Omental fat pad (tissue), 4 donors: ENCODE measurements around the gene SYNPO. TPM values are rescaled to one million over a fixed set of nuclear protein-coding genes. Genes with fewer than 3 reads are reported as not detected.

Source experiments
- ATAC-seq: fragments of 150-250 bp; one replicate; pipeline ENCODE4 v1.9.1; 2016; ENCODE audit warnings: mild to moderate bottlenecking, moderate library complexity; ENCODE audit not compliant: low FRiP score
- DNase-seq: peaks from one replicate; pipeline ENCODE4 v3.0.0-alpha.2; 2019; ENCODE audit warnings: low spot score
- CTCF ChIP-seq, 3 donors: fragments of 450-650 bp; IDR thresholded peaks; one replicate each; pipeline ENCODE4 v1.5.1; 2016 to 2017; ENCODE audit warnings: antibody characterized with exemption in 3 of 3, mild to moderate bottlenecking in 3 of 3, moderate library complexity in 2 of 3
- total RNA-seq, 4 donors: library from RNA; depleted of rRNA; stranded (reverse); fragments of >200 nt; gene quantifications; one replicate each; pipeline ENCODE4 v1.1.0, GENCODE V29; 2016

Gene SYNPO
- total RNA-seq, 4 donors from 2014 or later, result 12.2 to 43.6 (median 26.1) TPM

- no peak for DNase-seq
Measured at GRCh38 chr5:150651382-150651781, 10.9 kb downstream of the SYNPO start.

GRCh38 chr5:150651924-150652671 is 11.6 kb downstream of the SYNPO start:
- no peak for TF ChIP-seq CTCF (IDR thresholded peaks at IDR 0.05)
- DNase-seq, result no peak
- ATAC-seq, result no peak

More at GRCh38 chr5:150651382-150651781, 10.9 kb downstream of the SYNPO start:
- ATAC-seq, result no peak
- no peak for TF ChIP-seq CTCF (IDR thresholded peaks at IDR 0.05)

- DNase-seq (no peak), ATAC-seq (no peak)
- no peak for TF ChIP-seq CTCF (IDR thresholded peaks at IDR 0.05)
Measured at GRCh38 chr5:150653145-150653761, 12.8 kb downstream of the SYNPO start.

GRCh38 chr5:150653762-150654556 is 13.5 kb downstream of the SYNPO start:
- ATAC-seq (no peak), DNase-seq (no peak)
- no peak for TF ChIP-seq CTCF (IDR thresholded peaks at IDR 0.05)

GRCh38 chr5:150655221-150655620 is 14.8 kb downstream of the SYNPO start:
- TF ChIP-seq CTCF (IDR thresholded peaks at IDR 0.05), result no peak
- DNase-seq (no peak), ATAC-seq (no peak)

GRCh38 chr5:150656191-150657132 is 16.0 kb downstream of the SYNPO start:
- ATAC-seq (peak; percentile 66), DNase-seq (no peak)
- peak in 1 of 3 donors; percentile 48 for TF ChIP-seq CTCF (IDR thresholded peaks at IDR 0.05)
